Dedifferentiated amniotic fluid mesenchymal stem cell (primary cell): ENCODE measurements around the gene TBX4.

Experiments used
- DNase-seq: peaks from one replicate; pipeline ENCODE4 v3.0.0-alpha.2; 2016; ENCODE audit errors: extremely low spot score

TBX4 gene

GRCh38 chr17:61412860-61413660, 39.2 kb upstream of the TBX4 start:
- no peak for DNase-seq

GRCh38 chr17:61413661-61414126, 38.5 kb upstream of the TBX4 start:
- no peak for DNase-seq

- no peak for DNase-seq
Observed at GRCh38 chr17:61414141-61414935, 37.9 kb upstream of the TBX4 start.

GRCh38 chr17:61414936-61415251, 37.3 kb upstream of the TBX4 start:
- DNase-seq, result no peak

- no peak for DNase-seq
Observed at GRCh38 chr17:61415374-61416210, 36.6 kb upstream of the TBX4 start.

- no peak for DNase-seq
Observed at GRCh38 chr17:61416211-61416539, 36.0 kb upstream of the TBX4 start.

GRCh38 chr17:61416540-61417363, 35.5 kb upstream of the TBX4 start:
- DNase-seq, result peak; percentile 80

DNA sequence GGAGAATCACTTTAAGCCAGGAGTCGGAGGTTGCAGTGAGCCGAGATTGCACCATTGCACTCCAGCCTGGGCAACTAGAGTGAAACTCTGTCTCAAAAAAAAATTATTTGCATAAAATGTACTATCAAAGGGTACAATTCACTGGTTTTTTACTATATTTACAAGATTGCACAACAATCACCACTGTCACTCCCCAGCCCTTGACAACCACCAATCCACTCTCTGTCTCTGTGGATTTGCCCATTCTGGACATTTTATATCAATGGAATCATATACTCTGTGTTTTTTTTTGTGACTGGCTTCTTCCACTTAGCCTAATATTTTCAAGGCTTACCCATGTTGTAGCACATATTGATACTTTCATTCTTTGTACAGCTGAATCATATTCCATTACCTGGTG, 33.8 kb upstream of the TBX4 start:
- no peak for DNase-seq

GRCh38 chr17:61419496-61420046, 32.7 kb upstream of the TBX4 start:
- DNase-seq, result no peak

DNA sequence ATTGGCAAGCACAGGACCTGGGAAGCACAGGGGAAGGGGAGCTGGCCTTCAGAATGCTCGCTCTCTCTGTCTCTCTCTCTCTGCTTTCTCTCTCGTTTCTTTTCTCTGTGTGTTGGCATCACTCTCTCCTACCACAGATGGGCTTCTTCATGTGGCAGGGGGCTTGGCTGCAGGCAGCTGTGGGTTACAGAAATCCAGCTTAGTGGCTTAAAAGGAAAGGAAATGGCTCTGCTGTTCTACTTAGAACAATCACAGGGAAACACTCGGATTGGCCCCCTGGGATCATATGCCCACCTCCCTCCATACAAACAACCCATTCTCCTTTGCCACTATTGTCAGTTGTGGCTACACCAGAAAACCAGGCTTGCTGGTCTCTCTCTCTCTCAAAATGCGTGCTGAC, 32.2 kb upstream of the TBX4 start:
- DNase-seq, result no peak

- no peak for DNase-seq
Observed at GRCh38 chr17:61420745-61421398, 31.4 kb upstream of the TBX4 start.

DNA sequence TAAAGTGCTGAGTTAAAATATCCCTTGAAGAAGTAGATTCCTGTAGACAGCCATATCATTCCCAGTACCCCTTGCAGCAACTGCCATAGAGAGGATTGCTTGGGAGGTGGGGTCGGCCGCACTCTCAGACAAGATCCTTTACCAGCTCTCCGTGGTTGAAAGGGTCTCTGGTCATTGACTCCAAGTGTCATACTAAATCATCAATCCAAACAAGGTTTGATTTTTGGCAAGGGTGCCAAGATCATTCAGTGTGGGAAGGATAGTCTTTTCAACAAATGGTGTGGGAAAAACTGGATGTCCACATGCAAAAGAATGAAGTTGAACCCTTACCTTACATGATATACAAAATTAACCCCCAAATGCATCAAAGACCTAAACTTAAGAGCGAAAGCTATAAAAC, 30.8 kb upstream of the TBX4 start:
- no peak for DNase-seq

GRCh38 chr17:61422116-61422799, 30.0 kb upstream of the TBX4 start:
- no peak for DNase-seq

DNA sequence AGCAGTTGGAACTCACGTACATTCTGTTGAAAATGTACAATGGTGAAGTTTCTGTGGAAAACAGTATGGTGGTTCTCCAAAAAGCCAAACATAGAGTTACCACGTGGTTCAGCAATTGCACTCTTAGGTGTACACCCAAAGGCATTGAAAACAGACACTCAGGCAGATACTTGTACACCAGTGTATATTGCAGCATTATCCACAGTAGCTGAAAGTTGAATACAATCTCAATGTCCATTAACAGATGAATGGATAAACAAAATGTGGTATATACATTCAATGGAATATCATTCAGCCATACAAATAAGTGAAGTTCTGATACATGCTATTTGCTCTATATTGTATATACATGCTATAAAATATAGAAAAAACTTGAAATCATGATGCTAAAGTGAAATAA, 29.4 kb upstream of the TBX4 start:
- DNase-seq, result no peak

DNA sequence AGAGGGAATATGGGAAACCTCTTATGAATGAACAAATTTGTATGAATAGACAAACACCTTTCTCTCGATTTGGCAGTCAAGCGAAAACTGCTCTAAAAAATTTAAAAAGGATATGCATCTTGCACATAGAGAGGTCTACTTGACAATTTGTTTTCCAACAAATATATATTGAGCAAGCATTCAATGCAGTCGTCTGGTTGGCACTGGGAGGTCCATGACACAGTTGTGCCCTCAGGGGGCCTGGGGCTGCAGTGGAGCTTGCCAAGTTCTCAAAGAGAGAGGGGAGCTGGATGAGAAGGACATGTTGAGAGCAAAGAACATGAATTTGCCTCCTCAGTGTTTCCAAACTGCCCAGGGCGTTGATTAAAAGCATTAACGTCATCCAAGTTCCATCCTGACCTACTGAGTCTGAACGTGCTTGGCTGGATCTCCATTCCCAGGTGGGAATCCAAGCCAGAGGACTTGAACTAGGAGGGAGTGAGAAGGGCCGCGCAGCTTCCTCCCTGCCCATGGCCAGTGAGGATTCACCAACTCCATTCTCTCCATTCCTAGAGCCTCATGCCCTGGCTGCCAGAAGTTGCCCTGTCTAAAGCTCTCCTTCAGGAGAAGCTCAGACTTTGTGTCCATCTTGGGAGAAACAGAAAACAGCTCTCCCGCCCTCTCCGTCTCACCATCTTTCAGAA, 28.1 kb upstream of the TBX4 start:
- no peak for DNase-seq

GRCh38 chr17:61425682-61426481, 26.3 kb upstream of the TBX4 start:
- DNase-seq, result no peak

DNA sequence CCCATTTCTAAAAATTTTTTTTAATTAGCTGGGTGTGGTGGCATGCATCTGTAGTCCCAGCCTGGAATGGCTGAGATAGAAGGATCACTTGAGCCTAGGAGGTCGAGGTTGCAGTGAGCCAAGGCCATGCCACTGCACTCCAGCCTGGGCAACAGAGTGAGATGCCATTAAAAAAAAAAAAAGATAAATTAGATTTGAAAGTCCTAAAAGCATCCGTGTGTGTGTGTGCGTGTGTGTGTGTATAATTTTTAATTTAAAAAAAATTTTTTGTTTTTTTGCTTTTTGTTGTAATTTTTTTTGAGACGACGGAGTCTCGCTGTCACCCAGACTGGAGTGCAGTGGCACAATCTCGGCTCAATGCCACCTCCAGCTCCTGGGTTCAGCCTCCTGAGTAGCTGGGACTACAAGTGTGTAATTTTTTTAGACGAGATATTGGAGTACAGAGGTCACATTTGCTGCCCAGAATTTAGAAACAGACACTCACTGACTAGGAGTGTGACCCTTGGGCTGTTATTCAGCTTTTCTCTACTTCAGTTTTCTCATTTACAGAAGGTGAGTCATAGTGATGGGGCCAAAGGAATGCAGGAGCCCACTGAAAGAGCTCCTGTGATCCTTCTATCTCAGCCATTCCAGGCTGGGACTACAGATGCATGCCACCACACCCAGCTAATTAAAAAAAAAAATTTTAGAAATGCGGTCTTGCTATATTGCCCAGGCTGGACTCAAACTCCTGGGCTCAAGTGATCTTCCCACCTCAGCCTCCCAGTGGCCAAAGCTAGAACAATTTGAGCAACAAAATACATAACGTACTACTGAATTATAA, 25.5 kb upstream of the TBX4 start:
- DNase-seq, result no peak

- no peak for DNase-seq
Observed at GRCh38 chr17:61427567-61427966, 24.7 kb upstream of the TBX4 start.
